Stimulated activated effector memory CD8-positive, alpha-beta T cell treated with anti-CD3 and anti-CD28 coated beads, Interleukin-12 subunit alpha, Interleukin-12 subunit beta, amount 100 ng/mL, for 72 hours (primary cell): Measurements from ENCODE around the gene GRPEL1.
A peak's percentile ranks its signal among the peaks of the same experiment; 100 is the strongest.

ENCODE experiments used
- ATAC-seq: fragments of 150-1000 bp; cut with Tn5 transposase; 2 replicates; pipeline ENCODE4 v1.10.0; 2021
- DNase-seq, 2 donors: peaks; one replicate each; pipeline ENCODE4 v3.0.0; 2021 to 2022; ENCODE audit warnings: low spot score in 2 of 2
- H3K27ac Mint-ChIP-seq: one replicate; pipeline ENCODE4 v1.8.0; 2022; ENCODE audit warnings: mild to moderate bottlenecking, mixed read lengths
- H3K36me3 Mint-ChIP-seq: one replicate; pipeline ENCODE4 v1.8.0; 2022; ENCODE audit warnings: mild to moderate bottlenecking, mixed read lengths
- H3K4me1 Mint-ChIP-seq: one replicate; pipeline ENCODE4 v1.8.0; 2022; ENCODE audit warnings: mixed read lengths
- H3K4me3 Mint-ChIP-seq: one replicate; pipeline ENCODE4 v1.8.0; 2022; ENCODE audit warnings: mild to moderate bottlenecking, mixed read lengths
- H3K9me3 Mint-ChIP-seq: one replicate; pipeline ENCODE4 v1.8.0; 2022; ENCODE audit warnings: mixed read lengths

The GRPEL1 gene

DNA sequence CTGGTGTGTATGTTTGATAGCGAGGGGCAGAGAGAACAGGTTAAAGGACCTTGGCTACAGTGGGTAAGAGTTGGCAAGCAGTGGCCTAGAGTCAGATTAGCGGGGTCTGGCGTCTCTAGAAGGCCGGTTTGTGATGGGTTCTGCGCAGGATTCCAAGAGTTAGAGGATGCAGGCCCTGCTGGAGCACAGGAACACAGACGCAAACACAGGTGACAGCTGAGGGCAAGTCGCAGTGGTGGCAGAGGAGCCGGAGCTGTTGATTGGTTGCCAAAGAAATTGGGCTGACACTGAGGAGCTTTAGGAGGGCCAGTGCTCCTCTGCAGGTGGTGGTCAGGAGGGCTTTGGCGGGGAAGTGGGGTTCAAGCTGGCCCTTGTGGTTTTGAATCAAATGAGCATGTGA lies 20.9 kb downstream of the GRPEL1 start:
- Mint-ChIP-seq H3K4me3 (peak overlapping the region; percentile 92), H3K4me1 (peaks cover 63% of the 10 kb centered on the region), H3K27ac (peak overlapping the region; percentile 86), H3K36me3 (peaks cover 17% of the 10 kb centered on the region), H3K9me3 (no peaks in the 10 kb centered on the region)
- no peak for DNase-seq
- no peak for ATAC-seq

DNA sequence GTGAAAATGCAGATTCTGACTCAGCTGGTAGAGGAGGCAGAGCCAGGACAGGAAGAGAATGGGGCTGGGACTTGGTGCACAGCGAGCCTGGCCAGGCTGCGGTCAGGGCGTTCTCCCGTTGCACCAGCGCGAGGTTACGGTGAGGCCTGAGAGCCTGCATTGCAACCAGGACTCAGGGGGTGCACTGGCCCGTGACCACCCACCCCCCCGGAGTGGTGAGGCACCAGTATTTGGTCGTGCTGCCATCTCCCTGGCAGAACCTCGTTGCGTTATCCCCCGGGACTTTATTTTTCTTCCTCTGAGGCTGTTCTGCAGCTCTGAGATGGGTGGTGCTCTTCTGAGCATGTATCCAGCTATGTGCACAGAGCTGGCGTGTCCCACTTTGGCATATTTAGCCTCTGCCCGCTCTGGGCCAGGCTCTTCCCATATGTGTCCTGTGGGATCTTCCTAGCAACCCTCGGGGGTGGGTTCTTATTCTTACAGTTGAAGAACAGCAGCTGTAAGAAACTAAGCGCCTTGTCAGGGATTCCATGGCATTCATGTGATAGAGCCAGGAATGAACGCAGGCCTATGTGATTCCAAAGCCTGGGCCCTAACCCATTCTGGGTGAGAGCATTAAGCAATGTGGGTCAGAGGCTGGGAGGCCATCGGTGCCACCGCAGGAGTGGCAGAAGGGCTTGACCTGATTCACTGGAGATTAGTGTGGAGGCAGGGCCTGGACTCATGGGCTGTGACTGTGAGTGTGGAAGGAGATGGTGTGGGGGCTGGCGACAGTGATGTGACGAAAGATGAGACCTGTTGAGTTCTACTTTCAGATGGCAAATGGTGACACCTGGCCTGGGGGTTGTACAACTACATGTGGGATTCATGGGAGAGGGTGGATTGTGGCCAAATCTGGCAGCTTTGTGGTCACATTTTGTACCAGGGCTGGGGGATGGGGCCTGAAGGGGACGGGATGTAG lies 21.6 kb downstream of the GRPEL1 start:
- H3K27ac Mint-ChIP-seq, result peak overlapping the region; percentile 86
- H3K4me1 Mint-ChIP-seq, result peaks cover 68% of the 10 kb centered on the region
- peaks cover 18% of the 10 kb centered on the region for H3K36me3 Mint-ChIP-seq
- ATAC-seq, result no peak
- peak overlapping the region; percentile 92 for H3K4me3 Mint-ChIP-seq
- no peaks in the 10 kb centered on the region for H3K9me3 Mint-ChIP-seq
- DNase-seq, result no peak

DNA sequence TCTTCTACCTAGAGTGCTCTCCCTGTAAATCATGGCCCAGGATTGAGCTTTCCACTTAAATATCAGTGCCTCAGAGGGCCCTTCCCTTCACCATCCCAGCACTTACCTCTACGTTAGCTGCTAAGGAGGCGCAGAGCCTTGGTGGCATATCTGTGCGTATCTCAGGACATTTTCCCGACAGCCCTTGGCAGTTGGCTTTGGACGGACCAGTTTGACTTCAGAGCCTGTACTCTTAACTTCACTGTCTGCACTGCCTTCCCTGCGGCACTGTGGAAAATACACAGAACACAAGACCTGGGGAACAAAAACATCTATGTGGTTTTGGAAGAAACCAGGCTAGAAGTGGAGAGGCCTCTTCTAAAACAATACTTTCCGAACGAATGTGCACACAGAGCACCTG lies 22.3 kb downstream of the GRPEL1 start:
- Mint-ChIP-seq H3K4me1 (peaks cover 68% of the 10 kb centered on the region), H3K9me3 (no peaks in the 10 kb centered on the region), H3K4me3 (peak overlapping the region; percentile 92), H3K36me3 (peaks cover 18% of the 10 kb centered on the region), H3K27ac (peak overlapping the region; percentile 26)
- no peak for DNase-seq
- no peak for ATAC-seq

DNA sequence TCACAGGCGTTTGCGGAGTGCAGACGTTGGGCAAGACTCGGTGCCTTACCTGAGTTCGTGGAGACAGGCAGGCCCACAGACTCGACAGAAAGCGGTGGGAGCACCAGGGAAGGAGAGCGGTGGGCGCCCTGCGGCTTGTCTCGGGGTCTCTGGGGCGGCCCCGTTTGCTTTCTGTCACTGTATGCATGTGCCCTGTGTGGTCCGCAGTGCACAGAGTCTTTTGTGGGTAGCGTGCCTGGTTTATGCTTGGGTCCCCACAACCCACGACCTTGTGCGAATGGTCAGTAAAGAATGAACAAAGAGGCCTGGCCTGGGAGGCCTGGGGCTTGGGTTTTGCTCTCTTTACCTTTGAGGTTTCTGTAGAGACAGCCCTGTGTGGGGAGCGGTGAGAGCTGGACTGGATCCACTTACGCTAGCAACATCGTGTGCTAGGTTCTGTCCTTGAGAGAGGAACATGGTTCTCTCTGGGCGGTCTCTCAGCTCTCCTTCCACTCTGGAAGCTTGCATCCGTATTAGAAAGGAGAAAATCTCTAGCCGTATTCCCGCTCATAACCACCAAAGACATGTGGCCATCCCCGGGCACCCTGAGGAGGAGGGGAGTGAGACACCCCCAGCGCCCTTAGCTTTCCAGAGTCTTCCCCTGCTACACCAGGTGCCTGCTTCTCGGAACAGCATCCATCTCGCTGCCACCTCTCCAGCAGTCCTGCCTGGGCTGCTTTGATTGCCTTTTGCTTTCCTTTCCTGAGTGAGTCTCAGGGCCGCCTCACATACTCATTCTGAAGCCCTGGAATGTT lies 23.5 kb downstream of the GRPEL1 start:
- ATAC-seq, result no peak
- H3K36me3 Mint-ChIP-seq, result peaks cover 18% of the 10 kb centered on the region
- no peak for DNase-seq
- peak overlapping the region; percentile 92 for H3K4me3 Mint-ChIP-seq
- peaks cover 62% of the 10 kb centered on the region for H3K4me1 Mint-ChIP-seq
- peak overlapping the region; percentile 94 for H3K27ac Mint-ChIP-seq
- no peaks in the 10 kb centered on the region for H3K9me3 Mint-ChIP-seq

DNA sequence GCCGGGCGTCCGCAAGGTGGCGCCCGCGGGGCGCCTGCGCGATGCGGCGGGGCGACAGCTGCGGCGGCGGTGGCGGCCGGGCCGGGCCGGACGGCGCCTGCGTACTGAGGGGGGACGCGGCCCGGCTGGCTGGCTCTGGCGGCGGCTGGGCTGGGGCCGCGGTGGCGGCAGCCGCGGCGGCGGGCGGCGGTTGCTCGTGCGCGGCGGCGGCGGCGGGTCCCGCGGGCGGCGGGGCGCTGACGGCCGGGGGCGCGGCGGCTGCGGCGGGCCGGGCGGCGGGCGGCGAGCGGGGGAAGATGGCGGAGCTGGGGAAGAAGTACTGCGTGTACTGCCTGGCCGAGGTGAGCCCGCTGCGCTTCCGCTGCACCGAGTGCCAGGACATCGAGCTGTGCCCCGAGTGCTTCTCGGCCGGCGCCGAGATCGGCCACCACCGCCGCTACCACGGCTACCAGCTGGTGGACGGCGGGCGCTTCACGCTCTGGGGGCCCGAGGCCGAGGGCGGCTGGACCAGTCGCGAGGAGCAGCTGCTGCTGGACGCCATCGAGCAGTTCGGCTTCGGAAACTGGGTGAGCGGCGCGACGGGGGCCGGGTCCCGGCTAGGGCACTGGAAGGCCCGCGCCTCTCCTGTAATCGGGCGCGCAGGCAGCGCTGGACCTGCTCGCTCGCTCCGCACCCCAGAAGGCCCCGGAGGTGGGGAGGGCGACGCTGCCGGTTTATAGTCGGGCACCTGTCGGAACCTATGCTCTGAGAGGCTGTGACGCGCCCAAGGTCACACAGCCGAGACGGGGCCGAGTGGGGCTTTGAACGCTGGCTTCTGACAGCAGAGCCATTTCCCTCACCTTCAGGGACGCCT lies 24.4 kb downstream of the GRPEL1 start, which contains the start of gene TADA2B:
Gene TADA2B, plus strand, starts transcription at position 89 of the 853 bp plus-strand sequence. Its CDS starts 208 bp downstream, at position 297.
- peak within 1 kb of the TSS; percentile 94 for H3K27ac Mint-ChIP-seq
- DNase-seq (peak; percentile 44 to 84), ATAC-seq (peak; percentile 67)
- H3K36me3 Mint-ChIP-seq, result peaks cover 18% of the 10 kb centered on the region
- H3K9me3 Mint-ChIP-seq, result no peaks in the 10 kb centered on the region
- H3K4me1 Mint-ChIP-seq, result peaks cover 56% of the 10 kb centered on the region
- H3K4me3 Mint-ChIP-seq, result peak within 1 kb of the TSS; percentile 92

- Mint-ChIP-seq H3K4me1 (peaks cover 51% of the 10 kb centered on the region), H3K9me3 (no peaks in the 10 kb centered on the region), H3K4me3 (peak overlapping the region; percentile 92), H3K36me3 (peaks cover 18% of the 10 kb centered on the region), H3K27ac (peak overlapping the region; percentile 94)
- DNase-seq, result peak; percentile 95 to 97
- peak; percentile 90 for ATAC-seq
Observed at GRCh38 chr4:7042503-7043283, 25.2 kb downstream of the GRPEL1 start.

DNA sequence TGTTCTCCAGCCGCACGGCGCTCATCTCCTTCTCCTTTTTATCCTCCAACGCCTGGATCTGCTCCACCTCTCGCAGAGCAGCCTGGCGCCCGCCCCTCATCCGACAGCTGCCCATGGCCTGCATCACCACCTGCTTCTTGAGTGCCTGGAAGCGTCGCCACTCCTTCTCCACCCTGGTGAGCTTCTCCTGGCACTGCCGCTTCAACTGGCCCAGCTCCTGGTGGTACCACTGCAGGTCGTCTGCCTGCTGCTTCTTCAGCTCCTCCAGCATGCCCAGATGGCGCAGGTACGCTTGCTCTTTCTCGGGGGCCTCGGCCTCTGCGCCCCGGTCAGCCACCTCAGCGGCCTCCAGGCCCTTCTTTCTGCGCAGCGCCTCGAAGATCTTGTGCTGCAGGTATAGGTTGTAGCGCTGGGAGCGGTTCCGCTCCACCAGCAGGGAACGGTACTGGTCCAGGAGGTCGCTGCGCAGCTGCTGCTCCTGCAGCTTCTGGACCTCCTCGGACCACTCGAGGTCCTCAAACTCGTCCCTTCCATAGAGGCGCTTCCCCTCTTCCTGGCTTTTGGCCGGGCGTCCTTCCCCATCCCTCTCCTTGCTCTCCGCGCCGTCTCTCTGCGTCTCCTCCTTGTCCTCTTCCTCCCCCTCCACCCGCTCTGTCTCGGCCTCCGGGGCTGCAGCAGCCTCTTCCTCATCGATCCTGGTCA lies 25.9 kb downstream of the GRPEL1 start:
- Mint-ChIP-seq H3K4me3 (peak overlapping the region; percentile 92), H3K4me1 (peaks cover 43% of the 10 kb centered on the region), H3K27ac (peak overlapping the region; percentile 94), H3K9me3 (no peaks in the 10 kb centered on the region), H3K36me3 (peaks cover 18% of the 10 kb centered on the region)
- no peak for ATAC-seq
- no peak for DNase-seq

GRCh38 chr4:7041246-7041645 lies 26.6 kb downstream of the GRPEL1 start:
- DNase-seq, result no peak
- H3K9me3 Mint-ChIP-seq, result no peaks in the 10 kb centered on the region
- no peak overlapping the region for H3K27ac Mint-ChIP-seq
- peaks cover 18% of the 10 kb centered on the region for H3K36me3 Mint-ChIP-seq
- ATAC-seq, result no peak
- peak overlapping the region; percentile 92 for H3K4me3 Mint-ChIP-seq
- H3K4me1 Mint-ChIP-seq, result peaks cover 36% of the 10 kb centered on the region

DNA sequence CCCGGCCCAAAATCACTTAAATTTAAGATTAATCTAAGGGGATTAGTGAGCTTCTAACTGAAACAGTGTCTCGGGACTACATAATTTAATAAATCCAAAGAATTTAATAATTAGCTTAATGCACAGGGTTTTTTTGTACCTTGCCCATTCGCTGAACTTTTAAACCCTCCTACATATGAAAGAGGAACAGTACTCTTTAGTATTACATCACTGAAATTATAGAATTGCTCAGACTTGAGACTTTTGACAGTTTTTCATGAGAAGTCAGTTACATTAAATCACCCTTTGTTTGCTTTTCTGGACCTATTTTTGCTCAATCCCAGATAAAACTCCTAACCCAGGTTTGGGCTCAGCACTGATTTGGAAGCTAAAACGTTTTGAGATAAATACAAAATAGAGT lies 27.1 kb downstream of the GRPEL1 start:
- Mint-ChIP-seq H3K4me3 (no peak overlapping the region), H3K27ac (no peak overlapping the region), H3K9me3 (no peaks in the 10 kb centered on the region), H3K4me1 (peaks cover 32% of the 10 kb centered on the region), H3K36me3 (peaks cover 18% of the 10 kb centered on the region)
- ATAC-seq (no peak), DNase-seq (no peak)

- peaks cover 10% of the 10 kb centered on the region for H3K4me1 Mint-ChIP-seq
- peaks cover 16% of the 10 kb centered on the region for H3K36me3 Mint-ChIP-seq
- no peak overlapping the region for H3K27ac Mint-ChIP-seq
- H3K4me3 Mint-ChIP-seq, result no peak overlapping the region
- ATAC-seq (no peak), DNase-seq (no peak)
- H3K9me3 Mint-ChIP-seq, result no peaks in the 10 kb centered on the region
Observed at GRCh38 chr4:7037425-7037824, 30.4 kb downstream of the GRPEL1 start.

- Mint-ChIP-seq H3K4me3 (no peak overlapping the region), H3K4me1 (no peaks in the 10 kb centered on the region), H3K27ac (no peak overlapping the region), H3K9me3 (no peaks in the 10 kb centered on the region), H3K36me3 (peaks cover 39% of the 10 kb centered on the region)
- no peak for DNase-seq
- ATAC-seq, result no peak
Observed at GRCh38 chr4:7034262-7035081, 33.4 kb downstream of the GRPEL1 start.

- ATAC-seq (no peak), DNase-seq (no peak)
- Mint-ChIP-seq H3K4me1 (peaks cover 7% of the 10 kb centered on the region), H3K9me3 (no peaks in the 10 kb centered on the region), H3K4me3 (no peak overlapping the region), H3K36me3 (peaks cover 56% of the 10 kb centered on the region), H3K27ac (no peak overlapping the region)
Observed at GRCh38 chr4:7032596-7032995, 35.3 kb downstream of the GRPEL1 start.
